Progenitor cell of endocrine pancreas (in vitro differentiated cells): ENCODE data around the gene MB. TPM values are rescaled to one million over a fixed set of nuclear protein-coding genes. Genes with fewer than 3 reads are reported as not detected.
A peak's percentile ranks its signal among the peaks of the same experiment; 100 is the strongest.

Experiments used
- DNase-seq: peaks from one replicate; pipeline ENCODE4 v3.0.0; 2021; ENCODE audit warnings: low spot score; ENCODE audit not compliant: unreplicated experiment
- H3K27ac Mint-ChIP-seq: 2 replicates; pipeline ENCODE4 v1.8.0; 2021; ENCODE audit warnings: mild to moderate bottlenecking, moderate library complexity, mixed read lengths
- H3K27me3 Mint-ChIP-seq: 2 replicates; pipeline ENCODE4 v1.8.0; 2021; ENCODE audit warnings: mixed read lengths
- H3K36me3 Mint-ChIP-seq: 2 replicates; pipeline ENCODE4 v1.8.0; 2022; ENCODE audit warnings: mixed read lengths; ENCODE audit not compliant: insufficient read depth
- H3K4me1 Mint-ChIP-seq: 2 replicates; pipeline ENCODE4 v1.8.0; 2021; ENCODE audit warnings: low read depth, mixed read lengths
- H3K4me3 Mint-ChIP-seq: 2 replicates; pipeline ENCODE4 v1.8.0; 2021; ENCODE audit warnings: low read depth, mild to moderate bottlenecking, moderate library complexity, mixed read lengths
- H3K9me3 Mint-ChIP-seq: 2 replicates; pipeline ENCODE4 v1.8.0; 2021; ENCODE audit warnings: low read depth, mixed read lengths
- CTCF ChIP-seq: fragments of 200-600 bp; sonication (generic); IDR thresholded peaks from one replicate; pipeline ENCODE4 v1.5.0; 2021; ENCODE audit warnings: antibody characterized with exemption, mild to moderate bottlenecking; ENCODE audit not compliant: unreplicated experiment
- total RNA-seq: library from RNA; stranded (reverse); gene quantifications from 2 replicates; pipeline ENCODE4 v1.2.1, GENCODE V29; 2021

Gene MB
- total RNA-seq, 1 donor from 2014 or later, result not detected

- no peaks in the 10 kb centered on the region for H3K36me3 Mint-ChIP-seq
- DNase-seq, result no peak
- no peaks in the 10 kb centered on the region for H3K4me1 Mint-ChIP-seq
- no peak for TF ChIP-seq CTCF
- no peaks in the 10 kb centered on the region for H3K9me3 Mint-ChIP-seq
- no peak overlapping the region for H3K4me3 Mint-ChIP-seq
- peaks cover 11% of the 10 kb centered on the region for H3K27me3 Mint-ChIP-seq
- H3K27ac Mint-ChIP-seq, result peak overlapping the region; percentile 67
These were observed 2.7 kb downstream of the MB start for GRCh38 chr22:35614404-35614803.

- Mint-ChIP-seq H3K27ac (no peak overlapping the region), H3K4me3 (no peak overlapping the region), H3K36me3 (no peaks in the 10 kb centered on the region), H3K27me3 (peaks cover 20% of the 10 kb centered on the region), H3K9me3 (no peaks in the 10 kb centered on the region), H3K4me1 (no peaks in the 10 kb centered on the region)
- DNase-seq, result no peak
- TF ChIP-seq CTCF, result no peak
These were observed 4.2 kb downstream of the MB start for GRCh38 chr22:35612903-35613302.

- Mint-ChIP-seq H3K9me3 (no peaks in the 10 kb centered on the region), H3K36me3 (no peaks in the 10 kb centered on the region), H3K4me3 (no peak overlapping the region)
These were observed 5.1 kb downstream of the MB start for GRCh38 chr22:35611891-35612576.

GRCh38 chr22:35611200-35611890, 5.8 kb downstream of the MB start:
- no peaks in the 10 kb centered on the region for H3K9me3 Mint-ChIP-seq
- no peak overlapping the region for H3K4me3 Mint-ChIP-seq
- TF ChIP-seq CTCF, result no peak
- H3K36me3 Mint-ChIP-seq, result no peaks in the 10 kb centered on the region
- DNase-seq, result no peak
- H3K4me1 Mint-ChIP-seq, result no peaks in the 10 kb centered on the region
- no peak overlapping the region for H3K27ac Mint-ChIP-seq
- H3K27me3 Mint-ChIP-seq, result peaks cover 20% of the 10 kb centered on the region

More at GRCh38 chr22:35611891-35612576, 5.1 kb downstream of the MB start:
- TF ChIP-seq CTCF, result no peak
- peaks cover 20% of the 10 kb centered on the region for H3K27me3 Mint-ChIP-seq
- H3K4me1 Mint-ChIP-seq, result no peaks in the 10 kb centered on the region
- H3K27ac Mint-ChIP-seq, result no peak overlapping the region
- DNase-seq, result no peak

GRCh38 chr22:35610741-35611140, 6.4 kb downstream of the MB start:
- Mint-ChIP-seq H3K27me3 (peaks cover 18% of the 10 kb centered on the region), H3K4me3 (no peak overlapping the region), H3K27ac (no peak overlapping the region), H3K4me1 (no peaks in the 10 kb centered on the region), H3K9me3 (no peaks in the 10 kb centered on the region), H3K36me3 (no peaks in the 10 kb centered on the region)
- TF ChIP-seq CTCF, result no peak
- DNase-seq, result no peak
